Left ventricle myocardium superior (tissue), 1 donor: ENCODE measurements around the gene LYRM4. TPM values are rescaled to one million over a fixed set of nuclear protein-coding genes. Genes with fewer than 3 reads are reported as not detected.

ENCODE experiments used
- ATAC-seq: fragments of 200-7000 bp; cut with Tn5 transposase; one replicate; pipeline ENCODE4 v1.9.1; 2020; ENCODE audit warnings: mild to moderate bottlenecking, moderate library complexity
- DNase-seq: peaks from one replicate; pipeline ENCODE4 v3.0.0-alpha.2; 2020
- intact Hi-C: fragments of 100-400 bp; cut with micrococcal nuclease; formaldehyde crosslinking; loops from one replicate; pipeline ENCODE4 v1.11.0; 2022
- long read RNA-seq: library from polyadenylated mRNA; unstranded; transcript quantifications from one replicate; pipeline ENCODE4 v2.0.0, GENCODE V29; 2021
- total RNA-seq: library from RNA; stranded (reverse); fragmentation: NEBNext Ultra II Directional; extraction: Animal tissue kit (Norgen Biotek cat#: 25700); gene quantifications from one replicate; pipeline ENCODE4 v1.2.1, GENCODE V29; 2021
- donor health status: DM: no; HTN: yes; CAD: no; lungs with severe emphysema.

Gene LYRM4
- total RNA-seq = 26.6 TPM
- long read RNA-seq, full-length matches to known transcripts = 31 of 36 reads
- long read RNA-seq, partial matches to known transcripts = 2 of 36 reads
- long read RNA-seq, other reads (novel, unspliced or antisense) = 3 of 36 reads

GRCh38 chr6:5260661-5261544 is at the start of gene LYRM4, which contains the start of gene FARS2:
TSS of gene LYRM4 (minus strand) at chr6:5260950. CDS start at chr6:5260733, 217 bp downstream.
TSS of gene FARS2 (plus strand) at chr6:5261513.
- ATAC-seq (peak; percentile 99), DNase-seq (peak; percentile 95)
- intact Hi-C loops = no loop called here

GRCh38 chr6:5308066-5308465 is 47.3 kb upstream of the LYRM4 start:
- no peak for ATAC-seq
- intact Hi-C loops = no loop called here
- DNase-seq = no peak

GRCh38 chr6:5307058-5307457 is 46.3 kb upstream of the LYRM4 start:
- DNase-seq (no peak), ATAC-seq (no peak)
- intact Hi-C loops = no loop called here

GRCh38 chr6:5305968-5306626 is 45.3 kb upstream of the LYRM4 start:
- ATAC-seq (no peak), DNase-seq (no peak)
- intact Hi-C loops = no loop called here

GRCh38 chr6:5303682-5304081 is 42.9 kb upstream of the LYRM4 start:
- DNase-seq (no peak), ATAC-seq (no peak)
- intact Hi-C loops = no loop called here

- intact Hi-C loops = no loop called here
- peak; percentile 64 for DNase-seq
Measured at GRCh38 chr6:5302995-5303622, 42.4 kb upstream of the LYRM4 start.

GRCh38 chr6:5302220-5302946 is 41.6 kb upstream of the LYRM4 start:
- intact Hi-C loops = no loop called here
- ATAC-seq (no peak), DNase-seq (no peak)

More at GRCh38 chr6:5302995-5303622, 42.4 kb upstream of the LYRM4 start:
- peak; percentile 95 for ATAC-seq

- ATAC-seq (no peak), DNase-seq (no peak)
- intact Hi-C loops = no loop called here
Measured at GRCh38 chr6:5300206-5300764, 39.5 kb upstream of the LYRM4 start.

GRCh38 chr6:5295623-5296022 is 34.9 kb upstream of the LYRM4 start:
- DNase-seq (no peak), ATAC-seq (no peak)
- intact Hi-C loops = no loop called here

GRCh38 chr6:5294392-5295211 is 33.9 kb upstream of the LYRM4 start:
- intact Hi-C loops = no loop called here
- DNase-seq (no peak), ATAC-seq (no peak)

GRCh38 chr6:5293692-5294091 is 32.9 kb upstream of the LYRM4 start:
- ATAC-seq (no peak), DNase-seq (no peak)
- intact Hi-C loops = no loop called here

- intact Hi-C loops = no loop called here
- DNase-seq = no peak
- peak; percentile 34 for ATAC-seq
Measured at GRCh38 chr6:5292154-5292553, 31.4 kb upstream of the LYRM4 start.

GRCh38 chr6:5290500-5290899 is 29.8 kb upstream of the LYRM4 start:
- intact Hi-C loops = no loop called here
- ATAC-seq (no peak), DNase-seq (no peak)

- no peak for ATAC-seq
- DNase-seq = no peak
- intact Hi-C loops = no loop called here
Measured at GRCh38 chr6:5290097-5290496, 29.3 kb upstream of the LYRM4 start.

- DNase-seq (no peak), ATAC-seq (peak; percentile 25)
- intact Hi-C loops = no loop called here
Measured at GRCh38 chr6:5287966-5288297, 27.2 kb upstream of the LYRM4 start.

- DNase-seq (no peak), ATAC-seq (peak; percentile 74)
- intact Hi-C loops = no loop called here
Measured at GRCh38 chr6:5287205-5287965, 26.6 kb upstream of the LYRM4 start.

- intact Hi-C loops = no loop called here
- DNase-seq = no peak
- no peak for ATAC-seq
Measured at GRCh38 chr6:5286780-5287179, 26.0 kb upstream of the LYRM4 start.

- intact Hi-C loops = no loop called here
- no peak for DNase-seq
- no peak for ATAC-seq
Measured at GRCh38 chr6:5285526-5285925, 24.8 kb upstream of the LYRM4 start.
